OCI-LY3 (cell line): ENCODE measurements around the gene COMMD3.
"Not testable (repeated sequence)": the region's sequence is repeated elsewhere in the genome, so short reads cannot be mapped to it uniquely, and the experiment has no call there.

Experiments used
- H2AFZ ChIP-seq: fragments of 200-600, 300-600 bp; shearing (Covaris generic); 2 replicates; pipeline ENCODE4 v1.6.0; 2014; ENCODE audit warnings: antibody characterized with exemption, low read depth, low read length
- H3K27ac ChIP-seq: fragments of 200-600, 300-600 bp; sonication (generic); 2 replicates; pipeline ENCODE4 v1.5.1; 2014; ENCODE audit warnings: mild to moderate bottlenecking, low read length, moderate library complexity, mixed read lengths
- H3K27me3 ChIP-seq: fragments of 200-600, 300-600 bp; sonication (generic); 2 replicates; pipeline ENCODE4 v1.6.1; 2014; ENCODE audit warnings: low read depth, low read length, mixed read lengths
- H3K36me3 ChIP-seq: fragments of 200-600, 300-600 bp; sonication (generic); replicated peaks from 2 replicates; pipeline ENCODE3; 2014; ENCODE audit warnings: low read depth, low read length, mixed read lengths
- H3K4me1 ChIP-seq: fragments of 300-600, 200-600 bp; sonication (generic); 2 replicates; pipeline ENCODE4 v1.6.1; 2014; ENCODE audit warnings: low read length, mixed read lengths
- H3K4me2 ChIP-seq: fragments of 200-600, 300-600 bp; sonication (generic); 2 replicates; pipeline ENCODE4 v1.6.1; 2014; ENCODE audit warnings: low read length, mixed read lengths
- H3K4me3 ChIP-seq: fragments of 300-600, 200-600 bp; sonication (generic); 2 replicates; pipeline ENCODE4 v1.5.1; 2014; ENCODE audit warnings: antibody characterized with exemption, mild to moderate bottlenecking, low read length, moderate library complexity
- H3K79me2 ChIP-seq: fragments of 300-600, 200-600 bp; shearing (Covaris generic); 2 replicates; pipeline ENCODE4 v1.6.1; 2014; ENCODE audit warnings: mild to moderate bottlenecking, low read length, mixed read lengths
- H3K9ac ChIP-seq: fragments of 300-600, 200-600 bp; shearing (Covaris generic); 2 replicates; pipeline ENCODE4 v1.6.0; 2014; ENCODE audit warnings: mild to moderate bottlenecking, low read length, moderate library complexity
- H3K9me3 ChIP-seq: fragments of 200-600, 300-600 bp; shearing (Covaris generic); 2 replicates; pipeline ENCODE4 v1.6.1; 2014; ENCODE audit warnings: low read length, mixed read lengths; ENCODE audit not compliant: insufficient read depth
- H4K20me1 ChIP-seq: fragments of 200-600, 300-600 bp; sonication (generic); 2 replicates; pipeline ENCODE4 v1.6.1; 2016; ENCODE audit warnings: low read length, mixed read lengths; ENCODE audit not compliant: insufficient read depth
- EZH2phosphoT487 ChIP-seq: fragments of 200-600 bp; shearing (Covaris generic); IDR thresholded peaks from 2 replicates; pipeline ENCODE4 v1.6.1; 2018; ENCODE audit warnings: antibody characterized with exemption, mixed run types, low read depth
- TF ChIP-seq, protein P1 (sequence below): fragments of 200-600, 300-600 bp; sonication (generic); IDR thresholded peaks from 2 replicates; pipeline ENCODE4 v1.5.1; 2014; ENCODE audit warnings: antibody characterized with exemption, low read length, low read depth

The COMMD3 gene

DNA sequence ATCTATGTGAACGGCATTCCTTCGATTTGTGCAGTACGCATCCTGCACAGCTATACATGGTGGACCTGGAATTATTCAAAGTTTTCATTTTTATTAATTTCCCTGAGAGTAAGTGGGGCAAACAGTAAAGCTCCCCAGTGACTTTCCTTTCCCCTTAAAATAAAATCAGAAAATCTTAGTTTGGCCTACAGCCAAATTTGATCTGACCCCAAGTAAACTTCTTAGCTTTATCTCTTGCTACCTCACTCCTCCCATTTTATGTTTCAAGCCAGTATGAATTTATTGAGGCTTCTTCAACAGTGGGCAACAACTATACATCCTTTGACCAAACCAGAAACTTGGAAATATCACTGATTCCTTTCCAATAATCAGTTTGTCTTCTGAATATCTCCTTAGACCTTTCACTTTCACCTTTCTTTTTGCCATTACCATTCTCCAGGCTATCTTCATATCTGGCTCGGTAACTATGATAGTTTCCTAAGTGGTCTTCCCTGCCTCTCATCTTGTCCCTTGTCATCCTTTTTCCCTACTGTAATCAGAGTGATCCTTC, 40.2 kb downstream of the COMMD3 start:
- Histone ChIP-seq H3K4me2 (no peak overlapping the region), H2AFZ (no peak overlapping the region), H3K27me3 (no peaks in the 10 kb centered on the region), H3K4me3 (no peak overlapping the region), H3K79me2 (no peaks in the 10 kb centered on the region), H4K20me1 (no peaks in the 10 kb centered on the region), H3K4me1 (no peaks in the 10 kb centered on the region), H3K9me3 (no peaks in the 10 kb centered on the region), H3K9ac (no peak overlapping the region), H3K36me3 (no peaks in the 10 kb centered on the region), H3K27ac (no peak overlapping the region)
- no peak for TF ChIP-seq EZH2phosphoT487
- TF ChIP-seq, protein P1, sequence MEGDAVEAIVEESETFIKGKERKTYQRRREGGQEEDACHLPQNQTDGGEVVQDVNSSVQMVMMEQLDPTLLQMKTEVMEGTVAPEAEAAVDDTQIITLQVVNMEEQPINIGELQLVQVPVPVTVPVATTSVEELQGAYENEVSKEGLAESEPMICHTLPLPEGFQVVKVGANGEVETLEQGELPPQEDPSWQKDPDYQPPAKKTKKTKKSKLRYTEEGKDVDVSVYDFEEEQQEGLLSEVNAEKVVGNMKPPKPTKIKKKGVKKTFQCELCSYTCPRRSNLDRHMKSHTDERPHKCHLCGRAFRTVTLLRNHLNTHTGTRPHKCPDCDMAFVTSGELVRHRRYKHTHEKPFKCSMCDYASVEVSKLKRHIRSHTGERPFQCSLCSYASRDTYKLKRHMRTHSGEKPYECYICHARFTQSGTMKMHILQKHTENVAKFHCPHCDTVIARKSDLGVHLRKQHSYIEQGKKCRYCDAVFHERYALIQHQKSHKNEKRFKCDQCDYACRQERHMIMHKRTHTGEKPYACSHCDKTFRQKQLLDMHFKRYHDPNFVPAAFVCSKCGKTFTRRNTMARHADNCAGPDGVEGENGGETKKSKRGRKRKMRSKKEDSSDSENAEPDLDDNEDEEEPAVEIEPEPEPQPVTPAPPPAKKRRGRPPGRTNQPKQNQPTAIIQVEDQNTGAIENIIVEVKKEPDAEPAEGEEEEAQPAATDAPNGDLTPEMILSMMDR, result no peak

DNA sequence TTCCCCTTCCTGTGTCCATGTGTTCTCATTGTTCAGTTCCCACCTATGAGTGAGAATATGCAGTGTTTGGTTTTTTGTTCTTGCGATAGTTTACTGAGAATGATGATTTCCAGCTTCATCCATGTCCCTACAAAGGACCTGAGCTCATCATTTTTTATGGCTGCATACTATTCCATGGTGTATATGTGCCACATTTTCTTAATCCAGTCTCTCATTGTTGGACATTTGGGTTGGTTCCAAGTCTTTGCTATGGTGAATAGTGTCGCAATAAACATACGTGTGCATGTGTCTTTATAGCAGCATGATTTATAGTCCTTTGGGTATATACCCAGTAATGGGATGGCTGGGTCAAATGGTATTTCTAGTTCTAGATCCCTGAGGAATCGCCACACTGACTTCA, 41.6 kb downstream of the COMMD3 start:
- not testable (repeated sequence) for H3K9me3 ChIP-seq, H3K27me3 ChIP-seq, H2AFZ ChIP-seq, H3K4me1 ChIP-seq, H3K27ac ChIP-seq, H3K4me2 ChIP-seq, H3K79me2 ChIP-seq, H3K9ac ChIP-seq, H3K36me3 ChIP-seq, H4K20me1 ChIP-seq, H3K4me3 ChIP-seq

DNA sequence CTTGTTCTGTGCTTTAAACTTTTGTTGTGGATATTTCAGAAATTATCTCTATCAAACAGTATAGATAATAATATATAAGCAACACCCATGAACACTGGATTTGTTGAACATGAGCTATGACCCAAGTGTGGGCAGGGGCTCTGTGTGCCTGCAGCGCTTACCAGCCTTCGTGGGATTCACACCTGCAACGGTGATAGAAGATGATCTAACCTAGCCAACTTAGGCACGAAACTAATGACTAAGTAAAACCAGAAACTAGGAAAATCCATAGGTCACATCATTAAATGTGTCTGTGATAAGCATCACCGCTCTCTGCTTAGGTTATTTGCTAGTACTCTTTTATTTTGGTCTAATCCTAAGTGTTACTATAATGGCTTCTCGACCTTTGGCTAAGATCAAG, 47.1 kb downstream of the COMMD3 start:
- no peaks in the 10 kb centered on the region for H4K20me1 ChIP-seq
- H2AFZ ChIP-seq, result no peak overlapping the region
- H3K4me3 ChIP-seq, result no peak overlapping the region
- no peaks in the 10 kb centered on the region for H3K9me3 ChIP-seq
- H3K4me2 ChIP-seq, result no peak overlapping the region
- no peaks in the 10 kb centered on the region for H3K79me2 ChIP-seq
- H3K27ac ChIP-seq, result no peak overlapping the region
- H3K27me3 ChIP-seq, result no peaks in the 10 kb centered on the region
- H3K4me1 ChIP-seq, result peaks cover 26% of the 10 kb centered on the region
- H3K9ac ChIP-seq, result no peak overlapping the region
- H3K36me3 ChIP-seq, result no peaks in the 10 kb centered on the region
- TF ChIP-seq, protein P1, result no peak
- TF ChIP-seq EZH2phosphoT487, result no peak

DNA sequence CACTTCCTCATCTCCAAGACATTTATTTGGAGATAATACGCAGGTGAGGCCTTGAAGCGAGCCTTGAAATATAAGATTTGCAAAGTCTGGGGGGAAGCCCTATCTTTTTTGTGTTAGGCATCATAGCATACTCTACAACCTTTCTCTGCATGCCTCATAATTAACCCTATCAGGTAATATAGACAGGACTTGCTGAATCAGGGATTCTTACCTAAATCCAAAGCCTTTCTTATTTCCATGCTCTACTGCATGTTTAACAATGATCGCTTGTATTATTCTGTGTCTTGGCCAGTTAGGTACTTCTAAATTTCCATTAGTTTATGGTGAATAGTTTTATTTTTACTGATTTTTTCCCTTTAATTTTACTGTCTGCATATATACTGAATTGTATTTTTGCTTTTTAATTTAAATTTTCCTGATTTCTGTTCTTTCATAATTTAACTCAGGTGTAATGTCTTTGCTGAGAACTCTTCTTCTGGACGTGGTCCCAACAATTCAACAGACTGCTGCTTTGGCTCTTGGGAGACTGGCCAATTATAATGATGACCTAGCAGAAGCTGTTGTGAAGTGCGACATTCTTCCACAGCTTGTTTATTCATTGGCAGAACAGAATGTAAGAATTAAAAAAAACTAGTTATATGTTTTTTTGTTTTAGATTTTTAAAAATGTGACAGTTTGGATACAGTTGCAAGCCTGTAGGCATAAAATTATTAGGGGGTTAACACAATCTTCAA, 48.4 kb downstream of the COMMD3 start:
- Histone ChIP-seq H2AFZ (no peak overlapping the region), H3K4me3 (no peak overlapping the region), H3K27ac (no peak overlapping the region), H3K4me2 (peak overlapping the region; percentile 64; the same call in 1 of the 2 replicates), H3K9me3 (no peaks in the 10 kb centered on the region), H3K4me1 (peaks cover 32% of the 10 kb centered on the region), H3K79me2 (no peaks in the 10 kb centered on the region), H3K27me3 (no peaks in the 10 kb centered on the region), H3K9ac (no peak overlapping the region), H4K20me1 (no peaks in the 10 kb centered on the region), H3K36me3 (no peaks in the 10 kb centered on the region)
- TF ChIP-seq EZH2phosphoT487, result no peak
- TF ChIP-seq, protein P1, result no peak
